HepG2 (cell line): ENCODE data around the gene SLC35F4. TPM values are rescaled to one million over a fixed set of nuclear protein-coding genes. Genes with fewer than 3 reads are reported as not detected.
A peak's percentile ranks its signal among the peaks of the same experiment; 100 is the strongest.

Experiments
- ATAC-seq: fragments of 200-7000 bp; cut with Tn5 transposase; 3 replicates; pipeline ENCODE4 v1.9.1; 2020; ENCODE audit warnings: mild to moderate bottlenecking, moderate library complexity
- Bru-seq: library from RNA; stranded (reverse); fragments of 400-500 nt; gene quantifications from one replicate; lab custom pipeline; 2021; lab: Mats Ljungman, UMichigan
- BruChase-seq, 2 experiments: library from RNA; stranded (reverse); fragments of 400-500 nt; gene quantifications; one replicate each; lab custom pipeline; 2021; lab: Mats Ljungman, UMichigan
- BruUV-seq: library from RNA; stranded (reverse); fragments of 400-500 nt; replicated peaks from 2 replicates; lab custom pipeline; 2021; lab: Mats Ljungman, UMichigan
- CTCF ChIA-PET: fragments of 300-600 bp; formaldehyde crosslinking; extraction: SDS; loops from one replicate; lab custom pipeline; 2021; ENCODE audit warnings: low total read pairs, inconsistent platforms, low intra/inter-chr PET ratio; lab: Yijun Ruan, JAX
- POLR2A ChIA-PET: fragments of 350-600 bp; sonication (Branson Sonifier 250); formaldehyde crosslinking; loops from one replicate; lab custom pipeline; 2020; ENCODE audit warnings: antibody characterized with exemption, inconsistent platforms; lab: Yijun Ruan, JAX
- DNase-seq: peaks from one replicate; pipeline ENCODE4 v3.0.0-alpha.2; 2015; ENCODE audit warnings: low spot score
- FAIRE-seq: peaks from 3 replicates; lab custom pipeline; 2011; peaks lifted over from hg19 to GRCh38; lab: Jason Lieb, UNC
- H2AFZ ChIP-seq: one replicate; pipeline ENCODE4 v1.6.1; 2011; ENCODE audit warnings: low read length, inconsistent platforms
- H3K27ac ChIP-seq: fragments of 300-600 bp; 3 replicates; pipeline ENCODE4 v1.8.0; 2011; ENCODE audit warnings: mixed run types, mild to moderate bottlenecking, mixed read lengths, low read length, inconsistent platforms; ENCODE audit not compliant: insufficient read depth; ENCODE audit errors: extremely low read length
- H3K27me3 ChIP-seq, 2 experiments: fragments of 200-600 bp in 1 of 2; 2 replicates in 1 of 2; 3 replicates in 1 of 2; pipeline versions ENCODE4 v1.6.0 to v1.8.0; 2011; ENCODE audit warnings: low read length in 2 of 2, mild to moderate bottlenecking in 2 of 2, moderate library complexity in 2 of 2, inconsistent platforms in 1 of 2; ENCODE audit not compliant: insufficient read depth in 2 of 2, control insufficient read depth in 1 of 2
- H3K36me3 ChIP-seq, 2 experiments: fragments of 200-600 bp in 1 of 2; replicated peaks in 1 of 2; 2 replicates in 1 of 2; 3 replicates in 1 of 2; pipeline versions ENCODE4 v1.5.1 to v1.8.0; 2011; ENCODE audit warnings: low read length in 2 of 2, inconsistent platforms in 1 of 2; ENCODE audit not compliant: insufficient read depth in 2 of 2, control insufficient read depth in 1 of 2
- H3K4me1 ChIP-seq: 2 replicates; pipeline ENCODE4 v1.5.1; 2012; ENCODE audit warnings: low read length, inconsistent platforms; ENCODE audit not compliant: insufficient read depth
- H3K4me2 ChIP-seq: 2 replicates; pipeline ENCODE4 v1.6.0; 2011; ENCODE audit warnings: low read depth, low read length, inconsistent platforms
- H3K4me3 ChIP-seq, 3 experiments: fragments of 200-600 bp in 1 of 3; sonication (generic), shearing (Covaris generic) in 1 of 3; replicated peaks in 1 of 3; 2 replicates each; pipeline ENCODE4 v1.5.1; 2011 to 2016; ENCODE audit warnings: low read length in 3 of 3, inconsistent platforms in 2 of 3, low read depth in 2 of 3, mild to moderate bottlenecking in 2 of 3, control low read depth in 1 of 3, mixed read lengths in 1 of 3; ENCODE audit not compliant: insufficient read depth in 1 of 3
- H3K79me2 ChIP-seq: one replicate; pipeline ENCODE4 v1.6.1; 2011; ENCODE audit warnings: low read length, inconsistent platforms; ENCODE audit not compliant: insufficient read depth
- H3K9ac ChIP-seq: 2 replicates; pipeline ENCODE4 v1.6.0; 2011; ENCODE audit warnings: mild to moderate bottlenecking, low read depth, low read length, inconsistent platforms; ENCODE audit not compliant: insufficient read depth
- H3K9me3 ChIP-seq: 2 replicates; pipeline ENCODE4 v1.5.1; 2012; ENCODE audit warnings: mild to moderate bottlenecking, low read length
- H4K20me1 ChIP-seq: 2 replicates; pipeline ENCODE4 v1.6.0; 2011; ENCODE audit warnings: inconsistent platforms, mild to moderate bottlenecking, low read length, moderate library complexity; ENCODE audit not compliant: insufficient read depth
- MIER2 ChIP-seq: IDR thresholded peaks from 2 replicates; pipeline ENCODE4 v1.6.1; 2016; ENCODE audit warnings: missing biosample characterization, missing genetic modification reagents
- SMARCC2 ChIP-seq: fragments of 450-650 bp; IDR thresholded peaks from 2 replicates; pipeline ENCODE4 v1.6.1; 2017; ENCODE audit warnings: antibody characterized with exemption, mild to moderate bottlenecking
- WGBS: methylation state at CpG from one replicate; pipeline ENCODE4 v1.1.6; 2017; ENCODE audit warnings: low lambda C conversion rate; 5-methylcytosine and 5-hydroxymethylcytosine counted together
- in situ Hi-C: cut with HindIII; loops from 2 replicates; pipeline ENCODE4 v1.10.0; 2017; ENCODE audit warnings: low pct_unique_long_range_greater_than_20kb; ENCODE audit not compliant: extremely low pct_ligation_motif_present
- intact Hi-C: fragments of 100-400 bp; cut with micrococcal nuclease; formaldehyde crosslinking; loops from one replicate; pipeline ENCODE4 v1.10.0; 2022; ENCODE audit not compliant: unreplicated experiment
- long read RNA-seq, 2 experiments: library from RNA in 1 of 2; library from polyadenylated mRNA in 1 of 2; stranded (forward) in 1 of 2; unstranded in 1 of 2; transcript quantifications; one replicate each; pipeline ENCODE4 v2.0.0, GENCODE V29; 2019 to 2022
- polyA minus RNA-seq, 3 experiments: library from RNA; depleted of rRNA, polyadenylated mRNA; stranded (reverse); fragments of >200 nt; gene quantifications; 2 replicates each; pipeline ENCODE4 v1.2.3, GENCODE V29; 2011; ENCODE audit warnings: low replicate concordance in 1 of 3
- polyA plus RNA-seq, 8 experiments: library from polyadenylated mRNA; depleted of rRNA in 3 of 8; stranded (reverse) in 7 of 8; unstranded in 1 of 8; fragments of >200 nt; fragmentation: Illumina TruSeq in 4 of 8; extraction: Trizol in 4 of 8; gene quantifications; 2 replicates each; pipeline versions ENCODE4 v1.2.1 to v1.2.3, GENCODE V29; 2011 to 2016; ENCODE audit warnings: low read depth in 4 of 8, missing spikeins in 1 of 8, mixed read lengths in 1 of 8; ENCODE audit not compliant: insufficient read depth in 1 of 8
- total RNA-seq, 5 experiments: library from RNA; depleted of rRNA; stranded (reverse); fragments of >200 nt; fragmentation: Illumina TruSeq; extraction: Trizol; gene quantifications; 2 replicates each; pipeline ENCODE4 v1.2.3, GENCODE V29; 2016; ENCODE audit warnings: low read depth in 1 of 5
- TF ChIP-seq, protein P1 (sequence below), 2 experiments: IDR thresholded peaks; 2 replicates each; pipeline ENCODE4 v1.6.1; 2011 to 2012; ENCODE audit warnings: low read length in 2 of 2, borderline replicate concordance in 1 of 2, low read depth in 1 of 2, mild to moderate bottlenecking in 1 of 2, moderate library complexity in 1 of 2

Gene SLC35F4
- total RNA-seq (2016; rRNA removed; fragmentation: Illumina TruSeq; extraction: Trizol): not detected in 2 replicates
- total RNA-seq (2016; cell fraction: cytosol; rRNA removed; fragmentation: Illumina TruSeq; extraction: Trizol; ENCODE audit: low read depth): not detected in 2 replicates
- total RNA-seq (2016; cell fraction: insoluble cytoplasmic fraction; rRNA removed; fragmentation: Illumina TruSeq; extraction: Trizol): not detected in 2 replicates
- total RNA-seq (2016; cell fraction: membrane; rRNA removed; fragmentation: Illumina TruSeq; extraction: Trizol): not detected in 2 replicates
- not detected in 2 replicates for total RNA-seq (2016; cell fraction: nucleus; rRNA removed; fragmentation: Illumina TruSeq; extraction: Trizol)
- not detected in 2 replicates for polyA plus RNA-seq (2011; rRNA removed)
- polyA plus RNA-seq (2011; cell fraction: cytosol; rRNA removed): not detected in 2 replicates
- not detected in 2 replicates for polyA plus RNA-seq (2011; cell fraction: nucleus; rRNA removed)
- polyA plus RNA-seq (2012): not detected in 2 replicates
- polyA plus RNA-seq (2016; cell fraction: cytosol; fragmentation: Illumina TruSeq; extraction: Trizol; ENCODE audit: low read depth): not detected in 2 replicates
- polyA plus RNA-seq (2016; cell fraction: insoluble cytoplasmic fraction; fragmentation: Illumina TruSeq; extraction: Trizol; ENCODE audit: low read depth): not detected in 2 replicates
- not detected in 2 replicates for polyA plus RNA-seq (2016; cell fraction: membrane; fragmentation: Illumina TruSeq; extraction: Trizol; ENCODE audit: low read depth)
- not detected in 2 replicates for polyA plus RNA-seq (2016; cell fraction: nucleus; fragmentation: Illumina TruSeq; extraction: Trizol; ENCODE audit: insufficient read depth, low read depth)
- polyA minus RNA-seq (2011; rRNA and poly(A)+ RNA removed; ENCODE audit: low replicate concordance): 0.04 TPM in 1 of 2 replicates, not detected in the other
- polyA minus RNA-seq (2011; cell fraction: cytosol; rRNA and poly(A)+ RNA removed): not detected in 2 replicates
- polyA minus RNA-seq (2011; cell fraction: nucleus; rRNA and poly(A)+ RNA removed): not detected in 2 replicates
- Bru-seq, nascent RNA: not detected
- not detected for BruChase-seq, experiment 1, labeled RNA remaining after a 6-hour chase
- BruChase-seq, experiment 2, labeled RNA remaining after a 2-hour chase: percentile 2 among the genes with signal in this experiment
- long read RNA-seq, experiment 1: 0 reads
- long read RNA-seq, experiment 2: 0 reads

DNA sequence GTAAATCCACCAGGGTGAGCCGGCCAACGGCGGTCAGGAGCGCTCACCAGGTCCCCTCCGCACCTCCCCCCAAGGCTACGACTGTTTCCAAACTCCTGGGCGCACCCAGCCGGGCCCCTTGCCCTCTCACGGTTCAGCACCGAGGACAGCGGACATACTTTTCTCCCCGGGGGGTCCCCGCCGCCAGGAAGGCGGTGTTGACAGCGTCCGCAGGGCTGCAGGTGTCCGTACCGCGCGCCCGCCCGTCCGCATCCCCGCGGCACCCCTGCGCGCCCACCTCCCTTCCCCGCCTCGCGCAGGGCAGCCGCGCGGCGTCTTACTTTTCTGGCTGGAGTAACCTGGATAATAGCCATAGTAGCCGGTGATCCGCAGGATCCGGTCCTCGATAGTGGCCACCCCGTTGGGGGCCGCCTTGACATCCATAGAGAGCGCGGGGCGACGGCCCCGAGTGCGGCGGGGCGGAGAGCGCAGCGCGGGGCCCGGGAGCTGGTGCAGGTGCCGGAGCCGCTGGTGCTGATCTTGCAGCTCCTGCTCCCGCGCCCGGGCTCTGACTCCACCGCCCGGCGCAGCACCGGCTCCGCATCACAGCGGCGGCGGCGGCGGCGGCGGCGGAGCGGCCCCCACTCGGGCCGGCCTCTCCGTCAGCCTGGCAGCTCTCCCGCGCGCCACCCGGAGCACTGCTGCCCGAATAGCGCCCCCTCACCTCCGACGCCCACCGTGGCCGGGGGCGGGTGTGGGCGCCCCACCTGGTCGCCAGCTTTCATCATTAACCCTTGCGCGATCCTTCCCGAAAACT lies at the start of gene SLC35F4:
SLC35F4 (minus strand) TSS at position 690 of the 796 bp plus-strand sequence.
- H3K4me2 ChIP-seq: no peak within 1 kb of the TSS
- CTCF ChIA-PET: no interaction called here

More for the DNA sequence above, at the start of gene SLC35F4:
- WGBS: 17% methylated on average over 24 of the region's 91 CpGs
- in situ Hi-C loops: no loop called here
- no peak within 1 kb of the TSS for H3K4me3 ChIP-seq
- no peak for DNase-seq
- ATAC-seq: no peak
- H3K27ac ChIP-seq: no peak within 1 kb of the TSS
- H4K20me1 ChIP-seq: no peaks in the 10 kb centered on the region
- no peak within 1 kb of the TSS for H3K9ac ChIP-seq
- FAIRE-seq: no peak
- intact Hi-C loops: no loop called here
- TF ChIP-seq SMARCC2 (no peak), MIER2 (CRISPR knock-in tag) (0 out of 2 replicates have a peak, but pooled peaks have one; percentile 38)
- TF ChIP-seq, protein P1, sequence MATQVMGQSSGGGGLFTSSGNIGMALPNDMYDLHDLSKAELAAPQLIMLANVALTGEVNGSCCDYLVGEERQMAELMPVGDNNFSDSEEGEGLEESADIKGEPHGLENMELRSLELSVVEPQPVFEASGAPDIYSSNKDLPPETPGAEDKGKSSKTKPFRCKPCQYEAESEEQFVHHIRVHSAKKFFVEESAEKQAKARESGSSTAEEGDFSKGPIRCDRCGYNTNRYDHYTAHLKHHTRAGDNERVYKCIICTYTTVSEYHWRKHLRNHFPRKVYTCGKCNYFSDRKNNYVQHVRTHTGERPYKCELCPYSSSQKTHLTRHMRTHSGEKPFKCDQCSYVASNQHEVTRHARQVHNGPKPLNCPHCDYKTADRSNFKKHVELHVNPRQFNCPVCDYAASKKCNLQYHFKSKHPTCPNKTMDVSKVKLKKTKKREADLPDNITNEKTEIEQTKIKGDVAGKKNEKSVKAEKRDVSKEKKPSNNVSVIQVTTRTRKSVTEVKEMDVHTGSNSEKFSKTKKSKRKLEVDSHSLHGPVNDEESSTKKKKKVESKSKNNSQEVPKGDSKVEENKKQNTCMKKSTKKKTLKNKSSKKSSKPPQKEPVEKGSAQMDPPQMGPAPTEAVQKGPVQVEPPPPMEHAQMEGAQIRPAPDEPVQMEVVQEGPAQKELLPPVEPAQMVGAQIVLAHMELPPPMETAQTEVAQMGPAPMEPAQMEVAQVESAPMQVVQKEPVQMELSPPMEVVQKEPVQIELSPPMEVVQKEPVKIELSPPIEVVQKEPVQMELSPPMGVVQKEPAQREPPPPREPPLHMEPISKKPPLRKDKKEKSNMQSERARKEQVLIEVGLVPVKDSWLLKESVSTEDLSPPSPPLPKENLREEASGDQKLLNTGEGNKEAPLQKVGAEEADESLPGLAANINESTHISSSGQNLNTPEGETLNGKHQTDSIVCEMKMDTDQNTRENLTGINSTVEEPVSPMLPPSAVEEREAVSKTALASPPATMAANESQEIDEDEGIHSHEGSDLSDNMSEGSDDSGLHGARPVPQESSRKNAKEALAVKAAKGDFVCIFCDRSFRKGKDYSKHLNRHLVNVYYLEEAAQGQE (IDR thresholded peaks at IDR 0.05; ENCODE audit: borderline replicate concordance in 1 of 2, low read depth in 1 of 2, low read length in 2 of 2): peak; percentile 39 to 86
- H3K79me2 ChIP-seq: no peaks in the 10 kb centered on the region
- no peaks in the 10 kb centered on the region for H3K27me3 ChIP-seq
- no peak within 1 kb of the TSS for H2AFZ ChIP-seq
- no TSS peak for BruUV-seq
- H3K4me1 ChIP-seq: peaks cover 11% of the 10 kb centered on the region
- H3K9me3 ChIP-seq: no peaks in the 10 kb centered on the region
- H3K36me3 ChIP-seq: no peaks in the 10 kb centered on the region
- POLR2A ChIA-PET: no interaction called here
